GM18858 (cell line): ENCODE results near the gene GIMD1.
"Not testable (repeated sequence)": the region's sequence is repeated elsewhere in the genome, so short reads cannot be mapped to it uniquely, and the experiment has no call there.

ENCODE experiments used
- ATAC-seq: cut with Tn5 transposase; IDR thresholded peaks from one replicate; pipeline ENCODE4 v1.9.1; 2021; ENCODE audit not compliant: unreplicated experiment

GIMD1 gene

DNA sequence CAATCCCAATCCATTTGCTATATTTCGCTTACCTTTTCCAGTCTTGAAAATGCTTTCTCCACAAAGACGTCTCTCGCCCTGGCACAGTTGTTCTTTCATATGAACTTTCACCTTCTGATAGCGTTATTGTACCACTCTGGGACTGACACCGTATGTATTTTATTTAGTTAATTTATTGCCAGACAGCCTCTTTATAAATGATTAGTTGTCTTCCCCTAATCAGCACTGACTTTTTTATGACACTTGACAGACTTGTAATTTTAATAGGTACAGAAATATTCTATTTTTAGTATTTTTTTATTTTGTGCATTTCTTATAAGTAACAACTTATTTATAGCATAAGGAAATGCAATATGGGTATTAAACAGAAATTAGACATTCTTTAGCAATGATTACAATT lies at the start of gene GIMD1:
GIMD1 (minus strand) TSS at position 101 of the 400 bp plus-strand sequence. CDS start 1,343 bp downstream, outside the sequence.
- ATAC-seq: no peak

DNA sequence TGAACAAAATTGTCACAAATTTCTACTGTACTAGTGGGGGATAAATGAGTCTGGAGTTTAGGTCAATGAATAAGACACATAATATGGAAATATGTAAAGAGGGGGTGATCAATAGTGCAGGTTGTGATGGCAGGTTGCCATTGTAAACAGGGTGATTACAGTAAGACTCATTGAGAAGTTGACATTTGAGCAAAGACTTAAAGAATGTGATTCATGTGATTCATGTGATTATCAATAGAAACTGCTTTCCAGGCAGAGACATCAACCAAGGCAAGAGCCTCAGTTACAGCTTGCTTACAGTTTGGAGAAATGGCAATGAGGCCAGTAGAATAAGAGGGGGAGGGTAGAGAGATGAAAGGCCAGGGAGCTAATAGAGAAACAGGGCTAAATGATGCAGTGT lies 45.8 kb upstream of the GIMD1 start:
- ATAC-seq: no peak

DNA sequence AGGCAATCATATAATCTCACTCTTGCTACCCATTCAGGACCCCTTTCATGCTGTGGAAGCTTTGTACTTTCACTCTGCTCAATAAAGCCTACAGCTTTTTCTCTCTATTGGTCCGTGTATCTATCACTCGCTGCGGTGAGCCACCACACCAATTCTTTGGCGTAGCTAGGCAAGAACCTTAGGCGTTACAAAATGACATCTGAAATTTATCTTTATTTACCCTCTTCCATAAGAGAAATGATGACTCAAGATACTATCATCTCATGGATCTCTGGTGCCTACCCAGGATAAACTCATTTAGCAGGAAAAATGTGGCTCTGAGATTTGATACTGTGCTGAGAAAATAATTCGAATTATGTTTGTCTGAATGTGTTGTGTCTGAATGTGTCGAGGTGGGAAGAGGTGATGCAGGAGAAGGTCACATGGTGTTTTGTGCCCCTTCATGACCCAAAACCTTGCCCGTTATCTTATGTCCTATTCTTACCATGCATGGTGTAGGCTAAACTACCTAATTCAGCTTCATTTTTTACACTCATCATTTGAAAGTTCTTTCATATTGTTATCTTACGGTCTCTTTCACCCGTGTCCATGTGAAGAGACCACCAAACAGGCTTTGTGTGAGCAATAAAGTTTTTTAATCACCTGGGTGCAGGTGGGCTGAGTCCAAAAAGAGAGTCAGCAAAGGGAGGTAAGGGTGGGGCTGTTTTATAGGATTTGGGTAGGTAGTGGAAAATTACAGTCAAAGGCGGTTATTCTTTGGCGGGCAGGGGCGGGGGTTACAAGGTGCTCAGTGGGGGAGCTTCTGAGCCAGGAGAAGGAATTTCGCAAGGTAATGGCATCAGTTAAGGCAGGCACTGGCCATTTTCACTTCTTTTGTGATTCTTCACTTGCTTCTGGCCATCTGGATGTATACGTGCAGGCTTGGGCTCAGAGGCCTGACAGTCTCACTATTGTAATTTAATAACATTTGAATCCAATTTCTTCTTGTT lies 41.6 kb upstream of the GIMD1 start:
- no peak for ATAC-seq

DNA sequence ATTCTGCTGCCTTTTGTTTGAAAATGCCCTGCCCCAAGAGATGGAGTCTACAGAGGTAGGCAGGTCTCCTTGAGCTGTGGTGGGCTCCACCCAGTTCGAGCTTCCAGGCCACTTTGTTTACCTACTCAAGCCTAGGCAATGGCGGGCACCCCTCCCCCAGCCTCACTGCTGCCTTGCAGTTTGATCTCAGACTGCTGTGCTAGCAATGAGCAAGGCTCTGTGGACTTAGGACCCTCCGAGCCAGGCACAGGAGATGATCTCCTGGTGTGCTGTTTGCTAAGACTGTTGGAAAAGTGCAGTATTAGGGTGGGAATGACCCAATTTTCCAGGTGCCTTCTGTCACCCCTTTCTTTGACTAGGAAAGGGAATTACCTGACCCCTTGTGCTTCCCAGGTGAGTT lies 39.4 kb upstream of the GIMD1 start:
- ATAC-seq: not testable (repeated sequence)

DNA sequence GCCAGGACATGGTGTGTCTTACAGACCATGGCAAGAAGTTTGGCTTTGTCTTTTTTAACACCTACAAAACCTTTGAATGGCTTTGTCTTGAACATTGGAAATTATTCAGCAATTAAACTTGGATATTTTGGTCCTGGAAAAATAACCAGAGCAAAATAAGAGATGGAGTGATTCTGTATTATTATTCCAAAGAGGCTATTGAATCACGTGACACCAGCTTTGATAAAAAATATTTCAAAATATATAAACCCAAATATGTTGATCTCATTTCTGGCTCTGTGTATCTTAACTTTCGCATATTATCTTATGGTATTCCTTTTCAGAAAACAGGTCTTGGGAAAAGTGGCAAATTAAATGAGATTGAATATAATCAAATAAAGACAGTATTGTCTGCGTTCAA lies 32.6 kb upstream of the GIMD1 start:
- ATAC-seq: no peak

DNA sequence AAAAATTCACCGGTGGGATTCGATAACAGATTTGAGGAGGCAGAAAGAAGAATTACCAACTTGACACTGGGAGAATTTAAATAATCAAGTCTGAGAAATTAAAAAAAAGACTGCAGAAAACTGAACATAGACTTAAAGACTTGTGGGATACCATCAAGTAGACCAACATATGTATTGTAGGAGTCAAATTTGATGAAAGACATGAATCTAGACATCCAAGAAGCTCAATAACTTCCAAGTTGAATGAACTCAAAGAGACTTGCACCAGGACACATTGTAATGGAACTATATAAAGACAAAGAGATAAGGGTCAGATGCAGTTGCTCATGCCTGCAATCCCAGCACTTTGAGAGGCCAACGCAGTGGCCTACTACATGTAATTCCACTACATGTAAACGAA lies 30.3 kb upstream of the GIMD1 start:
- not testable (repeated sequence) for ATAC-seq

DNA sequence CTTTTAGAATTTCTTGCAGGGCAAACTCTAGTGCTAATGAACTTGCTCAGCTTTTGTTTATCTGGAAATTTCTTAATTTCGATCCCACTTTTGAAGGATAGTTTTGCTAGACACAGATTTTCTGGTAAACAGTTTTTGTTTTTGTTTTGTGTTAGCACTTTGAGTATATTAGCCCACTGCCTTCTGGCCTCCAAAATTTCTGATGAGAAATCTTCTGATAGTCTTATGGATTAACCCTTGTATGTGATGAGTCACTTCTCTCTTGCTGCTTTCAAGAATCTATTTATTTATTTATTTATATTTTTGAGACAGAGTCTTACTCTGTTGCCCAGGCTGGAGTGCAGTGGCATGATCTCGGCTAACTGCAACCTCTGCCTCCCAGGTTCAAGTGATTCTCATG lies 27.0 kb upstream of the GIMD1 start:
- ATAC-seq: no peak

DNA sequence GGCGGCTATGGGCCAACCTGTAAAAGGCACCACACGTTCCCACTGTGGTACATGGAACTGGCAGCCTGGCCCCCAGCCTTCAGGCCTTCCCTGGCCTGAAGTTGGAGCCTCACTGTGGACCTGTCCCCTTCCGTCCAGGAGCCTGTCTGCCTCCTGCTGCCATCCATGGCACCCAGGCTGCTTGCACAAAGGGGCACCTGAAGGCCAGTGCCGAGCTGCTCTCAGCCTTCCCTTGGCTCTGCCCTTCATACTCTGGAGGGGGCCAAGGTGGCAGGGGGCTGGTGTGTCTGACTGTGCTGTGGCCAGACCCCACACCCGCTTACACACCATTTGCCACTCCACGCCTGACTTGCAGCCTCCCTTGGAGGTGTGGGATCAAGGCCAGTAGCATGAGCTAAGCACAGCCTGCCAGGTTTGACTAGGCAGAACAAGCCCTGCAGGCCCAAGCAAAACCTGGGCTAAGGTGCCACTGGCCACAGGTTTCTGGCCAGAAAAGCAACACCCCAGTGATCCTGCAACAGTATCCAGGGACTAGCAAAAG lies 17.3 kb upstream of the GIMD1 start:
- ATAC-seq: no peak

DNA sequence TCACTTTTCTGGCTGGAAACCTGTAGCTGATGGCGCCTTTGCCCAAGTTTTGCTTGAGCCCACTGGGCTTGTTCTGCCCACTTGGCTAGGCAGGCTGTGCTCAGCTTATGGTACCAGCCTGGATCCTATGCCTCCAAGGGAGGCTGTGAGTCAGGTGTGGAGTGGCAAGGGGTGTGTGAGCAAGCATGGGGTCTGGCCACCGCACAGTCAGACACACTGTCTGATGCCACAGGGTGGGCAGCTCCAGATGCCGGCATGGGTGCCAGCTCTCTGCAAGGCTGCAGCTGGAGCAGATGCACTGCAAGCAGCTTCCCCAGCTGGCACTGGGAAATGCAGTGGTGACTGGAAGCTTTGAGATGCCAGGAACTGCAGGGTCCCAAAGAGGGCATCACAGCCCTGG lies 16.3 kb upstream of the GIMD1 start:
- no peak for ATAC-seq

DNA sequence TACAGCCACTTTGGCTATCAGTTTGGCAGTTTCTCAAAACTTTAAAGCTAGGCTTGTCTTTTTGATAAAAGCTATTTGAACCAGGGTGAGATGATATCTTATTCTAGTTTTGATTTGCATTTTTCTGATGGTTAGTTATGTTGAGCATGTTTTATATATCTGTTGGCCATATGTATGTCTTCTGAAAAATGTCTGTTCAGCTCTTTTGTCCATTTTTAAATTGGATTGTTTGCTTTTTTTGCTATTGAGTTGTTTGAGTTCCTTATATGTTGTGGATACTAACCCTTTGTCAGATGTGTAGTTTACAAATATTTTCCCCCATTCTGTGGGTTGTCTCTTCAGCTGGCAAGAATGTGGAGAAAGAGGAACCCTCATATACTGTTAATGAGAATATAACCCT lies 11.6 kb upstream of the GIMD1 start:
- ATAC-seq: no peak

DNA sequence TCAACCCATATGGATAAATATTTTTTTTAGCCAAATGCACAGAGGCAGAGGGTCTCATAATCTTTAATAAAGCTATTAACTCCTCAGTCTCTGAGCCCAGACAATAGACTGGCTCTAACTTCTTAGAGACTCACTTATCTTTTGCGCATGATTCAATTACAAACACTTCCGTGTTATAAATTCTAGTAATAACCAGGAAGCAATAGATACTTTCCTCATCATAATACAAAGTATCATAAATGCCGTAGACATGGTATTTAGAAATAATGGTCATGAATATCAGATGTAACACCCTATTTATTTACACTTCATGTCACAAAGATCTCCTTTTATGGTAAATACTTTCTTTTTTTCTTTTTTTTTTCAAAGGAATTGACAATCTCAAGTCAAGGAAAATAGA lies 4.4 kb upstream of the GIMD1 start:
- ATAC-seq: no peak

DNA sequence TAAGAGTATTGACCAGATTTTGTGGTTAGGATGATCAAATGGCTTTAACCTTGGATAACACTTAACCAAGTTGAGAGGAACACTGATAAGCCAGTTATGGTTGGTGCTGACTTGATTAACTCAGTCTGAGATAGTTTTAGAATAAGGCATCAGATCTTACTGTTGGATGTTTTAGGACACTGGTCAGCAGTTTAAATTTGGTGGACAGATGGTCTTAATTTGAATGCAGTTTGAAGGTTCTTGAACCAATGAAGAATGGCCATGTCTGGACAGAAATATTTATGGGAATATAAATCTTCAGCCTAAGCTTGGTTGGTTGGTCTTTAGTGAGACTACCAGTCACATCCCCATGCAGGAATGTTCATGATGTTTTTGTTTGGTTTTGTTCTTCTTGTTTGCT lies 2.6 kb upstream of the GIMD1 start:
- ATAC-seq: no peak

DNA sequence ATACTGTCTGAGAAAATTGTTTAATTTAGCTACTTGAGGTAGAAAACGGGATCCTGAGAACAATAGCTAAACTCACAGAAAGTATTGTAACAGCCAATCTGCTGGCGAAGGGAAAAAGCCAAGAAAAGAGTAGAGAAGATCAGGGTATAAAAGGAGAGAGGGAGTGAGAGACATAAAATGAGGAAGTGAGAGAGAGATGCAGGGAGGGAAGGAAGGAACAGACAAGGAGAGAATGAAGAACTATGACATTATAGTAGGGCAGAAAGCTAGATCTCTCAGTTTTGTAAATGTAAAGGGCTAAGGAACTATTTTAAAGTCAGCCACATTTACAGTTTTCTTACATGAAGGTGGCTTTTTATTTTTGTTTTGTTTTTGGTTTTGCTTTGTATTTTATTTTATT lies 1.6 kb upstream of the GIMD1 start:
- no peak for ATAC-seq

DNA sequence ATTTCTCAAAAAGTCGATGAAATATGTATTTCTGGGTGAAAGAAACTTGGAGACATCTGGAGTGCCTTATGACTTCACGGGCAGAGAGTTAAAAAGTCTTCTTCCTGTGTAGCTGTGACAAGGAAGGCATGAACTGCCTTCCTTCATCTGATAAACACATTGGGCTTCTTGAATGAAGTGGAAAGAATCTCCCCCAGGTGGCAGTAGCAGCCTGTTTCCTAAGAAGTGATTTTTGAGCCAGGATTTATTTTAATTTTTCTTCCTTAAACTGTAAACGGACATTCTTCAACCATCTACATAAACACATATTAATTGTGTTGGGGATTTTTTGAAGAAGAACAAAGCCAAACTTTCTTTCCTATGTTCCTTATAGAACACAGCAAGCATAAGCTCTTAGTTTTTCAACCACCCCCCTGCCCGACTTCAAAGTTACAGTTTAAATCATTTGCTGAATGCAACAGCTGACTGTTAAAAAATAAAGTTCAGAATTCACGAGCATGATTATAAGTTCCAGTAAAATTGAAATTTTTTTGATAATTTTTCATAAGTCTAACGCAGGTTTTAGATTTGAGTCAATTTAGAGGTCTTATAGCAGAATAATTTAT lies 980 bp upstream of the GIMD1 start:
- ATAC-seq: peak; percentile 66

DNA sequence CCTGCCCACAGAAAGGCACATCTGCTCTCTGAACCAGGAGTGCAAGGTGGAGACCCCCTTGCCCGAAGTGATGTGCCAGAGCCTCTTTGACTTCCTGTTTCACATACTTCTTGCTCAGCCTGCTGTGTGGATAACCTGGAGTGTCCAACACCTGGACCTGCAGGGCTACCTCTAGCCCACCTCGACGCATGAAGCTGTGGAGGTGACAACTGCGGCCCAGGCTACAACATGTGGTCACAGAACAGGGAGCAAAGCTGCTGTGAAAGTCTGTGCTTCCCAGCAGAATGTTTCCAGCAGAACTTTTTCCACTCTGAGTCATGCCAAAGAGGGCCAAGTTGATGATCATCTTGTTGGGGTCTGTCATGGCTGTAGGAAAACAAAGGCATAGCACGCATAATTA lies 1.5 kb downstream of the GIMD1 start:
- ATAC-seq: no peak

DNA sequence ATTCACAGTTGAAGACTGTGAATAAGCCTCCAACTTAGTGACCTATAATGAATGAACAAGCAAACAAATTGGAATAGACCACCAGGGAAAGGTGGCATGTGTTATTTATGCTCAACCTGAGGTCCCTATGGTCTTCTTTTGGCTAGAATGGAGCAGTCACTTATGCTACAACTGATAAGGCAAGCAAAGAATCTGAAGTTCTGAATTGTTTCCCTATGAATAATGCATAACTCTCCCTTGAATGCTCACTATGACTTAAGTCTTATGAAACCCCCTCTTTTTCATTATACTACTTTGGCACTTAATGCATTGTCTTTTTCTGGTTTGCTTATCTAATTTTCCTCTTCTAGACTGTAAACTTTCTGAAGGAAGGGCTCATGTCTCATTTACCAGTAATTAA lies 2.6 kb downstream of the GIMD1 start:
- no peak for ATAC-seq

DNA sequence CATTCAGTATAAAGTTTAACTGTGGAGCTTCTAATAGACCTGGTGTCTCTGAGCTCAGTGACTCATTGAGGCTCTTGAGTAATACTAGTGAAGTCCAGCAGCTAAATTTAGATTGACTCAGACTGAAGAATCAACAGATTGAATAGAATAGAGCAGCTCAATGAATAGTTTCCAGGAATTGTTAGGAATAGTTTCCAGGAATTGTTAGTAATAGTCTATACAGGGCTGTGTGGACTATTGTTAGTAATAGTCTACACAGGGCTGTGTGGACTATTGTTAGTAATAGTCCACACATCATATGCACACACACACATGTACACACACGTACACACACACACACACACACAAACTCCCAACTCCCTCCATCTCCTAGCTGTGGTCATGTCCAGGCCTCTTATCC lies 3.0 kb downstream of the GIMD1 start:
- no peak for ATAC-seq

DNA sequence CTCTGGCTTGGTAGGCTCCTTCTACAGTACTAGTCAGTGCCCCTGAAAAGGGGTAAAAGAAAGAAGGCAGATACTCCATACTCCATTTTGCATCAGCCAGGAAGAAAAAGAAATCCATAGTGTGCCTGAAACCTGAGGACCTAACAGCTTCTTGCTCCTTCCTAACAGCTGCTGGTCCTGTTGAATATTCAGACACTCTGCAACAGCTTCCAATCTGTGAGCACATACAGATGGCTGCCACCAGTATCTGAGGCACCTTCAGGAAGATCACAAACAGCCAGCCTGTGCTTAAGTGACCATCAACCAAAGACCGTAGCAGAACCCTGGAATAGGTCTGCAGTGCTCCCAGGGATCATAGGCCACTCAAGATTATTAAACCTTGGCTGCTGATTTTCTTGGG lies 4.3 kb downstream of the GIMD1 start:
- ATAC-seq: no peak

DNA sequence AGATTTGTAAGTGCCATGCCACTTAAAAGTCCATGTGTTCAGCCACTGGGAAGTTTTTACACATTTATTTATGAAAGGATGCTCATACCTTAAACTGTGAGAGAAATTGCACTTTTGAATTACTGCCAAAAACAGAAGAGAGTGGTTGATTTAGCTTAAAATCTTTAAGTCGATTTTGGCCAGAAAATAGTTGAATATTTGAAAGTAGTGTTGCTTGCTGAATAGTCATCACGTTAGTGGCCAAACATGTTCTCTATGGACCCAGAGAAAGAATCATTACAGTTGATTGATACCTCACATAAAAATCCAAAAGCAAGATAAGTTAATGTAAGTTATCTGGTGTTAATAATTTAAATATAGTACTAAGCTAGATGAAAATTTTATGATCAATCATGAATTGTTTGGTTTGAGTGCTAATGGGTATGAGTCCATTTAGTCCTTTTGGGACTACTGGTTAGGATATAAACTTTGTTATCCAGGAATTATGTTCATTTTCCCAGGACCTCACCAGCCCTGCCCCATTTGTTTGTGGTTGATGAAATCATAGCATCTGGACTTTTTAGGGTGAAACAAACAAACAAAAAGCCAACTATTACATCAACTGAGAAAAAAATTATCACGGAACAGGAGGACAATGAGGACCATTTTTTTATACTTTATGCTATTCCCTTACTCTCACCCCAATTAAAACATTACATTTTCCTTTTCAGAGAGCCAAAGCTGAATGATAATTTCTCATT lies 6.3 kb downstream of the GIMD1 start:
- ATAC-seq: no peak

DNA sequence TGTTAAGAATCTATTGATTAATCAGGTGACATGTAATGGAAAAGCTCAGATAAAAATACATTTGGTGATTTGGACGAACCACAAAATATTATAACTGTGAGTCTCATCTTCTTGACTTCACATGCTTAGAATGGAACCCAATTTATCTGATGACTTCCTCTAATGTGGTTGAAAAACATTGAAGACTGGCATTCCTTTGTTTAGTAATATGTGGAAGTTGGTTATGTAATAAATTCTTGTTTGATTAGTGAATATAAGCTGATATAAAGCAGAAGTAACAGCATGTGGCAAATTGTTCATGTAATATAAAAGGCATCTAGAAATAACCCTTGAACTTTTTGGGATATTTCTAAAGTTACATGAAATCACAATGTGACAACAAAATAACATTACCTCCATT lies 9.7 kb downstream of the GIMD1 start:
- ATAC-seq: no peak

DNA sequence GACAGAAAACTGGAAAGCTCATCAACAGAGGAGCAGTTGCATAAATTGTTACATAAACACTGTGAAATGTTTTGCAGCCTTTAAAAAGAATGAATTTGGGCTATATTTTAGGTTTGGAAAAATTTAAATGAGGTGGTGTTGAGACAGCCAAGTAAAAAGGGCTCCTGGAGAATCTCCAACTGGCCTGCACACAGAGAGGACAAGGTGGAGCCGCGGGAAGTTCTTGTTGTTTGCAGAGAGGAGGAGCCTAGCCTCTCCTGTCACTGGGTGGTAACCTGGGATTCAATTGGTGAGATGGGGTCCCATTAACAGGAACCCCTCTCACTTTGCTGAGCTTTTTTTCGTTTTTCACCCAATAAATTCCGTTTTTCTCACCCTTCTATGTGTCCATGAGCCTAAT lies 13.4 kb downstream of the GIMD1 start:
- no peak for ATAC-seq
